CD4-positive, CD25-positive, alpha-beta regulatory T cell (primary cell): Measurements from ENCODE around the gene TAS2R8. TPM values are rescaled to one million over a fixed set of nuclear protein-coding genes. Genes with fewer than 3 reads are reported as not detected.

Experiments
- polyA plus RNA-seq, 4 donors: library from polyadenylated mRNA; unstranded; fragments of 300-500 nt; fragmentation: Illumina TruSeq; gene quantifications; one replicate each; pipeline ENCODE4 v1.2.3, GENCODE V29; 2021
- total RNA-seq: library from RNA; stranded (reverse); gene quantifications from one replicate; pipeline ENCODE4 v1.2.3, GENCODE V29; 2022

Gene TAS2R8
- total and polyA plus RNA-seq, 5 donors from 2014 or later = not detected

Other genes starting within 250 kb of the TAS2R8 start
- gene MAGOHB, start 193.7 kb downstream of the TAS2R8 start, total RNA-seq = 13.8 TPM
- 10 to 100 TPM; 34.3 to 53.8 (median 42.9) TPM for gene MAGOHB, start 193.7 kb downstream of the TAS2R8 start, polyA plus RNA-seq
- not detected for gene STYK1, start 133.2 kb downstream of the TAS2R8 start, total RNA-seq
- not detected for gene STYK1, start 133.2 kb downstream of the TAS2R8 start, polyA plus RNA-seq
- gene YBX3, start 84.0 kb downstream of the TAS2R8 start, total RNA-seq = 12.2 TPM
- gene YBX3, start 84.0 kb downstream of the TAS2R8 start, polyA plus RNA-seq = 1 to 10 TPM; 2.3 to 5.2 (median 3.2) TPM
- not detected for gene TAS2R7, start 4.7 kb downstream of the TAS2R8 start, total RNA-seq
- not detected for gene TAS2R7, start 4.7 kb downstream of the TAS2R8 start, polyA plus RNA-seq
- not detected for gene TAS2R9, start 2.9 kb upstream of the TAS2R8 start, total RNA-seq
- gene TAS2R9, start 2.9 kb upstream of the TAS2R8 start, polyA plus RNA-seq = under 1 TPM in 1 of 4 donors, not detected in 3; 0.22 TPM
- not detected for gene TAS2R10, start 19.1 kb upstream of the TAS2R8 start, total RNA-seq
- gene TAS2R10, start 19.1 kb upstream of the TAS2R8 start, polyA plus RNA-seq = not detected
- 1.6 TPM for gene PRR4, start 42.2 kb upstream of the TAS2R8 start, total RNA-seq
- 1 to 10 TPM in 2 of 4 donors, under 1 TPM in 2; 0.51 to 2.4 (median 1.0) TPM for gene PRR4, start 42.2 kb upstream of the TAS2R8 start, polyA plus RNA-seq
- gene PRH1, start 77.0 kb upstream of the TAS2R8 start, total RNA-seq = 26.9 TPM
- gene PRH1, start 77.0 kb upstream of the TAS2R8 start, polyA plus RNA-seq = 10 to 100 TPM in 2 of 4 donors, 1 to 10 TPM in 2; 7.1 to 13.5 (median 8.8) TPM
- gene TAS2R13, start 102.3 kb upstream of the TAS2R8 start, total RNA-seq = 1.4 TPM
- not detected for gene TAS2R13, start 102.3 kb upstream of the TAS2R8 start, polyA plus RNA-seq
- gene PRH2, start 122.0 kb upstream of the TAS2R8 start, total RNA-seq = not detected
- gene PRH2, start 122.0 kb upstream of the TAS2R8 start, polyA plus RNA-seq = not detected
- gene TAS2R14, start 132.0 kb upstream of the TAS2R8 start, total RNA-seq = 2.5 TPM
- gene TAS2R14, start 132.0 kb upstream of the TAS2R8 start, polyA plus RNA-seq = under 1 TPM; 0.26 to 0.96 (median 0.80) TPM
- 1.6 TPM for gene TAS2R50, start 179.6 kb upstream of the TAS2R8 start, total RNA-seq
- not detected for gene TAS2R50, start 179.6 kb upstream of the TAS2R8 start, polyA plus RNA-seq
- gene TAS2R20, start 191.0 kb upstream of the TAS2R8 start, total RNA-seq = 2.2 TPM
- gene TAS2R20, start 191.0 kb upstream of the TAS2R8 start, polyA plus RNA-seq = under 1 TPM in 2 of 4 donors, not detected in 2; 0.12 to 0.39 TPM
- 1.2 TPM for gene TAS2R19, start 215.3 kb upstream of the TAS2R8 start, total RNA-seq
- gene TAS2R19, start 215.3 kb upstream of the TAS2R8 start, polyA plus RNA-seq = under 1 TPM in 2 of 4 donors, not detected in 2; 0.32 to 0.73 TPM
- 4.2 TPM for gene TAS2R31, start 224.1 kb upstream of the TAS2R8 start, total RNA-seq
- under 1 TPM in 3 of 4 donors, not detected in 1; 0.17 to 0.58 (median 0.47) TPM for gene TAS2R31, start 224.1 kb upstream of the TAS2R8 start, polyA plus RNA-seq